Hippocampal formation (tissue), 2 donors: Measurements from ENCODE around the gene DOP1A.

Source experiments
- DNase-seq, 2 donors: peaks; one replicate each; lab custom pipeline; 2025; lab: John Stamatoyannopoulos, UW

The DOP1A gene

DNA sequence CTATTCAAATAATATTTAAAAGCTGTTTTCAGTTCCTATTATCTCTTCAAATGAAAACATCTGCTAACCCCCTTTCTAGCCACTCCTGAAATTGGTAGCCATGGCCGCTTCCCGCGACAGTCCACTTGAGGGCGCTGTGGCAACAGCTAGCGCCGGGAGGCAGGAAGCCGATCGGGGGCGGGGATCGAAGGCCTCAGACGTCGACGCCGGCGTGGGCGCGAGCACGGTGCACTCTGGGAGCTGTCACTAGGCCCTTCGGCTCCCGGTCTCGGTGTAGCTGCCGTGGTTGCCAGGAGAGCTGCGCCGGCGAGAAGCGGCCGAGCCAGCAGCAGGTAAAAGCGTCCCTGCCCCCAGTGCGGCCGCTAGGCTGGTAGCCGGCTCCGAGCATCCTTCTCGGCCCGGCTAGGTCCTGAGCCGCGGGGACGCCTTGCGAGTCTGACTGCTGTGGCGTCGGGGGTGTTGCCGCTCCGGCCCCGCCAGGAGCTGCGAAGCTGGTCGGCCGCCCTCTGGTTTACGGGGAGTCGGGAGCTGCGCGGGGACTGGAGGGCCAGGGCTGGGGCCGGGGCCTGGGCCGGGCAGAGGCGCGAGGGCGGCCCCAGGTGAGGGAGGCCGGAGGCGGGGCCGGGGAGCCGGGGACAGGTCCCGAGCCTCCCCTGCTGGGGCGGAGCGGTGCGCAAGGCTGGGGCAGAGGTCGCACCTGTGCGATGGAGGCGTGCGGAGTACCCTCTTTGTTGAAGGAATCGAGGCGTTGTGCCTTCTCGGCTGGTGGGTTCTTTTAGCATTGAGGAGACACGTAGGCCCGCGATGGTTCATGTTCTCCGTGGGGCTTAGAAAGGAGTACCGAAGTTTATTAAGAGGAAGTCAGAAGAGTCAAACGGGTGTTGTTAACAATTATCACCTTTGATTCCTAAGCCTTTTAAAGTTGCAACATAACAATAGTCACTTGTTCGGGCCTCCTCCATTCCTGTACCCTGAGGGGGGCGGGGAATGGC, at the start of gene DOP1A:
Gene DOP1A (plus strand): TSS at position 224 of the 992 bp plus-strand sequence. CDS start 29,307 bp downstream, outside the sequence.
- DNase-seq = peak; percentile 88 to 96

DNA sequence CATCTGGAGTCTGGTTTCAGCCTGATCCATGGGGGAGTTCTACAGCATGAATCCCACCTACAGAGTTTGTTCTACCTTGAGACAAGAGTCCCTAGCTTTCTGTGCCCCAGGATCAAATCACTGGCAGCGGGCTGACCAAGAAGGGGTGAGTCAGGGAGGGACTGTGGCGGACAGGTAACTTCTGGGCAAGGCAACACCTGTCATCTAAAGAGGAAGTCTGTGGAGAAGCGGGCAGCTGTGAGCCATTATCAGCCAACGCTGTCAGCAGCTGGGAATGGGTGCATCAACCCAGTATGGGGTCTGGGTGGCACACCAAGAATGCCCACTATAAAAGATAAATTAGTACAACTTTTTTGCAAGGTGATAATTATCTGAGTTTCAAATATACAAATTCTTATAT, 47.7 kb upstream of the DOP1A start:
- DNase-seq = no peak

DNA sequence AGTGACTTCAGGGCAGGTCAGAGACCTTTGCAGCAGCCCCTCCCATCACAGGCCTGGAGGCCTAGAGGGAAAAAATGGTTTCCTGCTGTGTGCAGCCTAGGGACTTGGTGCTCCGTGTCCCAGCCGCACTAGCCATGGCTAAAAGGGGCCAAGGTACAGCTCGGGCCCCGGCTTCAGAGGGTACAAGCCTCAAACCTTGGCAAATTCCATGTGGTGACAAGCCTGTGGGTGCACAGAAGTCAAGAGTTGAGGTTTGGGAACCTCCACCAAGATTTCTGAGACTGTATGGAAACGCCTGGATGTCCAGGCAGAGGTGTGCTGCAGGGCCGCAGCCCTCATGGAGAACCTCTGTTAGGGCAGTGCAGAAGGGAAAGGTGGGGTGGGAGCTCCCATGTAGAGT, 35.8 kb upstream of the DOP1A start:
- DNase-seq = no peak

- no peak for DNase-seq
Observed at GRCh38 chr6:83038246-83038645, 29.2 kb upstream of the DOP1A start.

DNA sequence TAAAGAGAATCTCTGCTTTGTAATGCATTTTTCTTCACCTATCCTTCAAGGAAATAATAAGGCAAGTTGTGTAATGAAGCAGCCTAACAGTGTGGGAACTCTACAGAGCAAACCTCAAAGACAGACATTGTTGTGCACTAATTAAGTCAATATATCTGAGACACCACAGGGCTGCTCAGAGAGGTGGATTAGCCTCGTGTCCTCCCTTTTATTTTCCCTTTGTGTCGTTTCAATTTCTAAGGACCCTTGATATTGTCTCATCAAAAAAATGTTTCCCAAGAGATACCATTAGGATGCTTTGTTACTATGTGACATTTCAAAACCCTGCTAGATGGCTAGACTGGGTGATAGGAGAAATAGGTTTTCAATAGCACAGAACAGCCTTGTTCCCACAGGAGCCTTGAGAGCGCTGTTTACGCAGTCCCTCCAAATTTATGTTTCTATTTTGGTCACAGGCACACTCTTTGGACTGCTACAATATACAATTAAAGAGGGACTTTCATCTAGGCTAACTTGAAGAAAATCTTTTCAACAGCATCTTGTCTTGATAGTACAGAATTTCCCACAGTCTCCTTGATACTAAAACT, 24.9 kb upstream of the DOP1A start:
- DNase-seq = no peak

- no peak for DNase-seq
Observed at GRCh38 chr6:83044091-83044768, 23.2 kb upstream of the DOP1A start.

- DNase-seq = no peak
Observed at GRCh38 chr6:83047065-83047754, 20.3 kb upstream of the DOP1A start.

DNA sequence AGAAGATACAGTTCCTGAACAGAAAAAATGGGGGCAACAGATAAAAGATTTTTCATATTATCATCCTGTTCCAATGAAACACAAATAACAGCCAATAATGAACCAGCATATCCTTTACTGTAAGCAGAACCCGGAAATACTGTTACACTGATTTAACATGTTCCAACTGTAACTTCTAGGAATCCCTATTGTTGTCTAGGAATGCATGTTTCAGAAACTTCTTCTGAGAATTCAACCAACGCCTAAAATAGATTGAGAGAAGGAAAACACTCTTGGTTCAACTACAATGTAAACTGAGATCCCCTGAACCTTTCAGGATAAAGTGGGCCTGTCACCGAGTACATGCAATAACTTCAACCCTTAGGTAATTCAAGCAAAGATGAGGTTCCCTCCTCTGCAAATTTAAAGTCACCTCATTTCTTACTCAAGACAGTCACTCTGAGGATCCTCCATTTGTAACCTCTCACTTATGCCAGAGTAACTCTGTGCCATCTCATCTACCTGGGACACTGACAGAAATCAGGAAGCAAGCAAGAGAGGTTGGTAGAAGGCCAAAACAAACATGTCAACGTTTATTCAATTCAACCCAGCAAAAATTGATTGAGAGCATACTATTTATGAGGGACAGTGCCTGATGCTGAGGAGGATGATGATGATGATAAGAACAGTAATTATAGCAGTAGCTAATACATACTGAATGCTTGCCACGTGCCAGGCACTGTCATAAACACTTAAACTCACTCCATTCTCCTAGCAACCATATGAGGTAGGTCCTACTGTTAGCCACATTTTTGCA, 15.9 kb upstream of the DOP1A start:
- no peak for DNase-seq

GRCh38 chr6:83053678-83054077, 13.8 kb upstream of the DOP1A start:
- no peak for DNase-seq

DNA sequence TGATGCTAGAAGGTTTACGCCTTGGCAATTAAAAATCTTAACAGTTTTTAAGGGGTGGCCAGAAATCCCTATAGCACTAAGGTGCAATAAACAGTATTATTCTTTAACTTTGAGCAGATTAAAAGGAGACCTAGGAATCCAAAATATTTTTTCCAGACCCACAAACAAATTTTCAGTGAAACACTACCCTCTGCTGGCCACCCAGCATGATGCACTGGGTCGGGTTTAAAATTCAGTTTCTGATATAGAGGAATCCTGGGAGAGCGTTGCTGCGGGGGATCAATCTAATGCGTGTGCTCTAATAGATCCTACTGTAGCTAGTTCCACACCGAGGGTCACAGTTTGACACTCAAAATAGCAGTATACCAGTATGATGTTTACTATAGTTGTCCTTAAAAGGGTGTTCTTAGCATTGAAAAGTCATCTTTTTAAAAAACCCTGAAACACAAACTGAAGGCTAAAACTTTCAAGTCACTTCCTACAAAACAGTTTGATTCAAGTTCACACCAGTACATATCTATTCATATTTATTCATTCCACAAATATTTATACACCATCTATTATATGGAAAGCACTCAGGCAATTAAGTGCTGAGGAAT, 12.0 kb upstream of the DOP1A start:
- DNase-seq = peak; percentile 3 to 54

DNA sequence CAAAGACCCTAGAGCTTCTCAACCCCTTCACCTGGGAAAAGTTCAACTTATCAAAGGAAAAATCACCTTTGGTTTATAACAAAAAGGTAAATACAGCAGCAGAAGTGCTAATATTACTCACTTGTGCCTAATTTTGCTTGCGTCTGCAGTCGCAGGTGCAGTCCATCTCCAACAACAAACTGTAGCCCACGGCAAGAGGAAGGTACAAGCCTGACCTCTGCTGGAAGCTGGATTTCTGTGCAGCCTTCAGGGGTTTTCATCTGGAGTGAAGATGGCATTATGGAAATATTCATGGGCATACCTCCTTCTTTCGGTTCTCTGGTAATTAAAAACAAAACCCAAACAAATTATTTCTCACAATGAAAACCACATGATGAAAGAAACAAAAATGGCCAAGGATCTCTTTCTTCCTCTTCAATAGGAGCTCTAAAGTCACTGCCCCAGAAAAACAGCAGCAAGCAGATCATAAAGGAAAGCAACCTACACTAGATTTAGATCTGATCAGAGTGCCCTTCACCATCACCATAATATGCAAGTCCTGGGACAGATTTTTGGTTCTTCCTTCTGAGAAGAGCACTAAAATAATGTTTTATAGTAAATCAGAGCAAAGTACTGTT, 9.7 kb upstream of the DOP1A start:
- peak; percentile 1 to 27 for DNase-seq

DNA sequence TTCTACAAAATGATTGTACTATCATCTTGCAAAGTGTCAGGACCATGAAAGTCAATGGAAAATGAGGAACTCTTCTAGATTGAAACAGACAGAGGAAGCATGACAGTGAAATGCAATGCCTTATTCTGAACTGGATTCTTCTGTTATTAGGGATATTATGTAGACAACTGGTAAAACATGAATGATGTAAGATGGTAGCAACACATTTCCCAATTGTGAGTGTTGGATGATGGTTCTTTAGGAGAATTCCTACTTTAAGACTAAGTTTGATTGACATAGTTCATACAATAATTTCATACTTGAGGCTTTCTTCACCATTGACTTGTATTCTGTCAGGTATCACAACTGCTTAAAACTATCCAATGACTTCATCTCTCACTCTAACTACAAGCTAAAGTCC, 6.3 kb upstream of the DOP1A start:
- DNase-seq = no peak

GRCh38 chr6:83062225-83062624, 5.2 kb upstream of the DOP1A start:
- DNase-seq = no peak

- DNase-seq = peak; percentile 80 to 85
Observed at GRCh38 chr6:83065511-83066192, 1.8 kb upstream of the DOP1A start, which contains the start of gene UBE3D. Gene UBE3D (minus strand): TSS chr6:83065841. CDS start chr6:83065718, 123 bp downstream.

DNA sequence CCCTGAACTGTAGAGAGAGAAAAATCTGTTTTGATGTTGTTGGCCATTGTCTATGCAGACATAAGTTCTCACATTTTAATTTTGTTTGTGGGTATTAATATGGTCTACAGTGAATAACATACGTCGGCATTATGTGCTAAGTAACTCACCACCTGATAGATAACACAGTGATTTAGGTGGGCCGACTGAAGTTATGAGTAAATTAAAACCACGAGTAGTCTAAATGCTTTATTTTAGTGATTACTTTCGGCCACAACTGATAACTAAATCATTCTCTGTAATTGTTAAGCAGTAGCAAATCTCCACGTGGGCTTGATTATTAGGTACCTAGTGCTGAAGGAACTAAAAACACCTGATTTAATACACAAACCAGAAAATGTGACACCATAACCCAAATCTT, 1.1 kb downstream of the DOP1A start:
- no peak for DNase-seq

DNA sequence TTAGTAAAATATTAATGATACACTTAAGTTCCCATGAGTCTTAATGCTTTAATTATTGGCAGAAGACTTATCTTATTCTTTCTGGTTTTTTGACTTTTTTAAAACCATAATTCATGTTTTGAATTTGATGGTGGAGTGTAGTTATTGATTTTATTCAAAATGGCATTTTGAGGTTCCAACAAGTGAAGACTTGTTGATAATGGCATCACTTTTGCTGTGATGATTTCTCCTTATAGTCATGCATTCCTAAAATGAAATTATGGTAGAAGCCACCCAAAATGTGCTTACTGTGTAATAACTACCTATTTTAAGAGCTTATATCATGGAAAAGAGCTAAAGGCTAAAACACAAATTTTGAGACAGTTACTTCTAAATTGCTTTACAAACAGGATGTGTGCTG, 2.2 kb downstream of the DOP1A start:
- DNase-seq = no peak

GRCh38 chr6:83071023-83071422, 3.6 kb downstream of the DOP1A start:
- DNase-seq = peak in 1 of 2 donors; percentile 16

GRCh38 chr6:83071707-83072106, 4.2 kb downstream of the DOP1A start:
- no peak for DNase-seq

GRCh38 chr6:83072726-83073125, 5.3 kb downstream of the DOP1A start:
- DNase-seq = no peak

- DNase-seq = no peak
Observed at GRCh38 chr6:83073615-83074014, 6.1 kb downstream of the DOP1A start.
